Endothelial cell of umbilical vein (primary cell): ENCODE results near the gene HDAC9. TPM values are rescaled to one million over a fixed set of nuclear protein-coding genes. Genes with fewer than 3 reads are reported as not detected.

Experiments
- BruUV-seq: library from RNA; stranded (reverse); fragments of 400-500 nt; replicated peaks from 2 replicates; lab custom pipeline; 2021; lab: Mats Ljungman, UMichigan
- CTCF ChIA-PET: fragments of 300-600, 350-600 bp; sonication (Branson Sonifier 250); formaldehyde crosslinking; loops from one replicate; lab custom pipeline; 2021; ENCODE audit warnings: antibody characterized with exemption, inconsistent platforms; lab: Charles Lee
- POLR2A ChIA-PET: fragments of 300-600, 350-600 bp; sonication (Branson Sonifier 250); formaldehyde crosslinking; loops from one replicate; lab custom pipeline; 2021; ENCODE audit warnings: antibody characterized with exemption, inconsistent platforms; lab: Charles Lee
- DNase-seq: peaks from one replicate; pipeline ENCODE4 v3.0.0-alpha.2; 2011; ENCODE audit warnings: low read depth, low spot score
- FAIRE-seq: peaks from 2 replicates; lab custom pipeline; 2011; peaks lifted over from hg19 to GRCh38; lab: Jason Lieb, UNC
- H2AFZ ChIP-seq: 2 replicates; pipeline ENCODE4 v1.6.0; 2012; ENCODE audit warnings: low read depth, low read length, control low read depth, inconsistent platforms
- H3K27ac ChIP-seq: 2 replicates; pipeline ENCODE4 v1.5.1; 2011; ENCODE audit warnings: low read depth, mild to moderate bottlenecking, control low read depth, low read length, moderate library complexity; ENCODE audit not compliant: insufficient read depth
- H3K27me3 ChIP-seq, 2 experiments: 2 replicates each; pipeline versions ENCODE4 v1.6.0 to v1.6.1; 2011; ENCODE audit warnings: low read length in 2 of 2, mixed read lengths in 1 of 2; ENCODE audit not compliant: control insufficient read depth in 2 of 2, insufficient read depth in 2 of 2
- H3K36me3 ChIP-seq, 2 experiments: 2 replicates in 1 of 2; 3 replicates in 1 of 2; pipeline ENCODE4 v1.5.1; 2011; ENCODE audit warnings: low read length in 2 of 2, mild to moderate bottlenecking in 1 of 2, moderate library complexity in 1 of 2; ENCODE audit not compliant: control insufficient read depth in 2 of 2, insufficient read depth in 2 of 2; ENCODE audit errors: extremely low read depth in 1 of 2
- H3K4me1 ChIP-seq: 3 replicates; pipeline ENCODE4 v1.5.1; 2011; ENCODE audit warnings: mild to moderate bottlenecking, low read length; ENCODE audit not compliant: control insufficient read depth, insufficient read depth; ENCODE audit errors: extremely low read depth
- H3K4me2 ChIP-seq: 2 replicates; pipeline ENCODE4 v1.6.1; 2011; ENCODE audit warnings: low read length, control low read depth, mixed read lengths; ENCODE audit not compliant: insufficient read depth
- H3K4me3 ChIP-seq, 3 experiments: fragments of 200-600 bp in 1 of 3; sonication (generic), shearing (Covaris generic) in 1 of 3; replicated peaks in 1 of 3; 2 replicates each; pipeline ENCODE4 v1.5.1; 2011 to 2016; ENCODE audit warnings: control low read depth in 3 of 3, low read length in 3 of 3, mild to moderate bottlenecking in 2 of 3, inconsistent platforms in 1 of 3, low read depth in 1 of 3, moderate library complexity in 1 of 3; ENCODE audit not compliant: insufficient read depth in 1 of 3
- H3K79me2 ChIP-seq: 2 replicates; pipeline ENCODE4 v1.6.0; 2012; ENCODE audit warnings: low read length, inconsistent platforms; ENCODE audit not compliant: control insufficient read depth, insufficient read depth
- H3K9ac ChIP-seq: replicated peaks from 2 replicates; pipeline ENCODE3; 2011; ENCODE audit warnings: low read length, control low read depth; ENCODE audit not compliant: insufficient read depth; ENCODE audit errors: extremely low read depth
- H3K9me1 ChIP-seq: replicated peaks from 3 replicates; pipeline ENCODE4 v1.6.0; 2011; ENCODE audit warnings: mild to moderate bottlenecking, low read length; ENCODE audit not compliant: control insufficient read depth, insufficient read depth; ENCODE audit errors: extremely low read depth
- H3K9me3 ChIP-seq: replicated peaks from 2 replicates; pipeline ENCODE4 v1.5.1; 2012; ENCODE audit warnings: low read length, inconsistent platforms; ENCODE audit not compliant: control insufficient read depth, insufficient read depth
- H4K20me1 ChIP-seq: replicated peaks from 2 replicates; pipeline ENCODE3; 2011; ENCODE audit warnings: mild to moderate bottlenecking, low read length; ENCODE audit not compliant: control insufficient read depth, insufficient read depth; ENCODE audit errors: extremely low read depth
- EZH2 ChIP-seq: IDR thresholded peaks from 2 replicates; pipeline ENCODE4 v1.6.1; 2012; ENCODE audit warnings: borderline replicate concordance, low read depth, mild to moderate bottlenecking, moderate library complexity, low read length, inconsistent platforms; ENCODE audit not compliant: severe bottlenecking
- FOS ChIP-seq: IDR thresholded peaks from 2 replicates; pipeline ENCODE4 v1.6.1; 2011; ENCODE audit warnings: mild to moderate bottlenecking, low read length, moderate library complexity, borderline replicate concordance; ENCODE audit not compliant: insufficient read depth
- GATA2 ChIP-seq: IDR thresholded peaks from 2 replicates; pipeline ENCODE4 v1.7.0; 2011; ENCODE audit warnings: low read depth, mild to moderate bottlenecking, moderate library complexity, mixed read lengths, low read length; ENCODE audit not compliant: insufficient read length, insufficient read depth
- JUN ChIP-seq: IDR thresholded peaks from 2 replicates; pipeline ENCODE4 v1.6.1; 2011; ENCODE audit warnings: borderline replicate concordance, low read depth; ENCODE audit not compliant: insufficient read length, insufficient read depth
- MYC ChIP-seq: IDR thresholded peaks from one replicate; pipeline ENCODE4 v1.6.1; 2011; ENCODE audit warnings: mild to moderate bottlenecking, low read depth, low read length
- POLR2A ChIP-seq: IDR thresholded peaks from 2 replicates; pipeline ENCODE4 v1.6.1; 2012; ENCODE audit warnings: low read depth, mild to moderate bottlenecking, control low read depth, low read length
- POLR2AphosphoS5 ChIP-seq: IDR thresholded peaks from 2 replicates; pipeline ENCODE4 v1.6.1; 2012; ENCODE audit warnings: low read depth, mild to moderate bottlenecking, control low read depth, low read length, moderate library complexity; ENCODE audit not compliant: insufficient read depth
- dilution Hi-C: fragments of 300-500 bp; cut with MboI; formaldehyde crosslinking; loops from one replicate; pipeline ENCODE4 v1.15.0; 2019; ENCODE audit warnings: low sequenced_read_pairs; ENCODE audit not compliant: extremely low pct_ligation_motif_present
- intact Hi-C: fragments of 100-400 bp; cut with micrococcal nuclease; formaldehyde crosslinking; loops from one replicate; pipeline ENCODE4 v1.10.0; 2022
- polyA plus RNA-seq, 4 experiments: library from polyadenylated mRNA; depleted of rRNA in 3 of 4; stranded (reverse) in 3 of 4; unstranded in 1 of 4; fragments of >200 nt; gene quantifications; 2 replicates each; pipeline versions ENCODE4 v1.2.1 to v1.2.3, GENCODE V29; 2011 to 2012; ENCODE audit warnings: missing spikeins in 1 of 4
- total RNA-seq: library from RNA; stranded (reverse); gene quantifications from 2 replicates; pipeline ENCODE4 v1.2.3, GENCODE V29; 2021
- TF ChIP-seq, protein P1 (sequence below), 2 donors: IDR thresholded peaks; 1 replicate in 1 of 2; 2 replicates in 1 of 2; pipeline ENCODE4 v1.5.1; 2011; ENCODE audit warnings: low read length in 2 of 2, mild to moderate bottlenecking in 2 of 2, moderate library complexity in 2 of 2, control low read depth in 1 of 2, inconsistent platforms in 1 of 2, low read depth in 1 of 2; ENCODE audit not compliant: insufficient read depth in 1 of 2; ENCODE audit errors: extremely low read depth in 1 of 2
- TF ChIP-seq, protein P2 (sequence below): IDR thresholded peaks from 2 replicates; pipeline ENCODE4 v1.6.1; 2011; ENCODE audit not compliant: insufficient read depth, insufficient read length

Gene HDAC9
- total and polyA plus RNA-seq, 2 donors (not counting 3 experiments of a cell fraction or from before 2014, with no cell fraction given), result 1.8 to 11.6 TPM

- Histone ChIP-seq H3K4me3 (no peak overlapping the region), H3K4me2 (no peak overlapping the region), H3K27me3 (no peaks in the 10 kb centered on the region), H2AFZ (no peak overlapping the region), H4K20me1 (no peaks in the 10 kb centered on the region), H3K79me2 (no peaks in the 10 kb centered on the region), H3K27ac (no peak overlapping the region), H3K36me3 (no peaks in the 10 kb centered on the region), H3K9ac (no peak overlapping the region), H3K9me1 (no peaks in the 10 kb centered on the region), H3K4me1 (no peaks in the 10 kb centered on the region), H3K9me3 (no peaks in the 10 kb centered on the region)
- DNase-seq, result no peak
- dilution Hi-C loops (no loop called here), intact Hi-C loops (no loop called here)
- no TSS peak for BruUV-seq
- no peak for TF ChIP-seq MYC
- no peak for TF ChIP-seq FOS
- no peak for TF ChIP-seq POLR2A
- TF ChIP-seq, protein P1, sequence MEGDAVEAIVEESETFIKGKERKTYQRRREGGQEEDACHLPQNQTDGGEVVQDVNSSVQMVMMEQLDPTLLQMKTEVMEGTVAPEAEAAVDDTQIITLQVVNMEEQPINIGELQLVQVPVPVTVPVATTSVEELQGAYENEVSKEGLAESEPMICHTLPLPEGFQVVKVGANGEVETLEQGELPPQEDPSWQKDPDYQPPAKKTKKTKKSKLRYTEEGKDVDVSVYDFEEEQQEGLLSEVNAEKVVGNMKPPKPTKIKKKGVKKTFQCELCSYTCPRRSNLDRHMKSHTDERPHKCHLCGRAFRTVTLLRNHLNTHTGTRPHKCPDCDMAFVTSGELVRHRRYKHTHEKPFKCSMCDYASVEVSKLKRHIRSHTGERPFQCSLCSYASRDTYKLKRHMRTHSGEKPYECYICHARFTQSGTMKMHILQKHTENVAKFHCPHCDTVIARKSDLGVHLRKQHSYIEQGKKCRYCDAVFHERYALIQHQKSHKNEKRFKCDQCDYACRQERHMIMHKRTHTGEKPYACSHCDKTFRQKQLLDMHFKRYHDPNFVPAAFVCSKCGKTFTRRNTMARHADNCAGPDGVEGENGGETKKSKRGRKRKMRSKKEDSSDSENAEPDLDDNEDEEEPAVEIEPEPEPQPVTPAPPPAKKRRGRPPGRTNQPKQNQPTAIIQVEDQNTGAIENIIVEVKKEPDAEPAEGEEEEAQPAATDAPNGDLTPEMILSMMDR (IDR thresholded peaks at IDR 0.05; ENCODE audit: extremely low read depth in 1 of 2, insufficient read depth in 1 of 2, low read depth in 1 of 2, low read length in 2 of 2), result no peak
- TF ChIP-seq, protein P2, sequence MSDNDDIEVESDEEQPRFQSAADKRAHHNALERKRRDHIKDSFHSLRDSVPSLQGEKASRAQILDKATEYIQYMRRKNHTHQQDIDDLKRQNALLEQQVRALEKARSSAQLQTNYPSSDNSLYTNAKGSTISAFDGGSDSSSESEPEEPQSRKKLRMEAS, result no peak
- TF ChIP-seq POLR2AphosphoS5, result no peak
- TF ChIP-seq EZH2, result no peak
- no peak for TF ChIP-seq GATA2
- TF ChIP-seq JUN, result no peak
- CTCF ChIA-PET, result interaction anchor here (1.0 kb wide), 1 partner anchor 10 kb away, joined by 3 read pairs; no protein-coding TSS in a partner anchor
- FAIRE-seq, result no peak
- POLR2A ChIA-PET, result no interaction called here
These were observed 445.7 kb downstream of the HDAC9 start for GRCh38 chr7:18941207-18941606.
